GM19240 (cell line): Measurements from ENCODE around the gene ZNF385B.
"Not testable (repeated sequence)": the region's sequence is repeated elsewhere in the genome, so short reads cannot be mapped to it uniquely, and the experiment has no call there.

Experiments
- DNase-seq: peaks from one replicate; pipeline ENCODE4 v3.0.0; 2011; ENCODE audit warnings: low spot score; ENCODE audit not compliant: insufficient read length

ZNF385B gene

GRCh38 chr2:179636100-179636980 lies 225.1 kb downstream of the ZNF385B start:
- no peak for DNase-seq

DNA sequence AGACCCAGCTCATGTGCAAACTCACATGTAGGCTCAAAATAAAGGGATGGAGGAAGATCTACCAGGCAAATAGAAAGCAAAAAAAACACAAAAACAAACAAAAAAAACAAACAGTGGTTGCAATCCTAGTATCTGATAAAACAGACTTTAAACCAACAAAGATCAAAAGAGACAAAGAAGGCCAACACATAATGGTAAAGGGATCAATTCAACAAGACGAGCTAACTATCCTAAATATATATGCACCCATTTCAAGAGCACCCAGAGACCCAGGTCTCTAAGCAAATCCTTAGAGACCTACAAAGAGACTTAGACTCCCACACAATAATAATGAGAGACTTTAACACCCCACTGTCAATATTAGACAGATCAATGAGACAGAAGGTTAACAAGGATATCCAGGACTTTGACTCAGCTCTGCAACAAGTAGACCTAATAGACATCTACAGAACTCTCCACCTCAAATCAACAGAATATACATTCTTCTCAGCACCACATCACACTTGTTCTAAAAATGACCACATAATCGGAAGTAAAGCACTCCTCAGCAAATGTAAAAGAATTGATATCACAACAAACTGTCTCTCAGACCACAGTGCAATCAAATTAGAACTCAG lies 229.5 kb downstream of the ZNF385B start:
- not testable (repeated sequence) for DNase-seq

DNA sequence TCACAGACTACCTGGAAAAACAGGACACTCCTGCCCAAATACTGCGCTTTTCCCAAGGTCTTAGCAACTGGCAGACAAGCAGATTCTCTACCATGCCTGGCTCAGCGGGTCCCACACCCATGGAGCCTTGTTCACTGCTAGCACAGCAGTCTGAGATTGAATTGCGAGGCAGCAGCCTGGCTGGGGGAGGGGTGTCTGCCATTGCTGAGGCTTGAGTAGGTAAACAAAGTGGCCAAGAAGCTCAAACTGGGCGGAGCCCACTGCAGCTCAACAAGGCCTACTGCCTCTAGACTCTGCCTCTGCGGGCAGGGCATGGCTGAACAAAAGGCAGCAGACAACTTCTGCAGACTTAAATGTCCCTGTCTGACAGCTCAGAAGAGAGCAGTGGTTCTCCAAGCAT lies 231.6 kb downstream of the ZNF385B start:
- DNase-seq, result not testable (repeated sequence)

GRCh38 chr2:179626261-179626660 lies 235.2 kb downstream of the ZNF385B start:
- no peak for DNase-seq

DNA sequence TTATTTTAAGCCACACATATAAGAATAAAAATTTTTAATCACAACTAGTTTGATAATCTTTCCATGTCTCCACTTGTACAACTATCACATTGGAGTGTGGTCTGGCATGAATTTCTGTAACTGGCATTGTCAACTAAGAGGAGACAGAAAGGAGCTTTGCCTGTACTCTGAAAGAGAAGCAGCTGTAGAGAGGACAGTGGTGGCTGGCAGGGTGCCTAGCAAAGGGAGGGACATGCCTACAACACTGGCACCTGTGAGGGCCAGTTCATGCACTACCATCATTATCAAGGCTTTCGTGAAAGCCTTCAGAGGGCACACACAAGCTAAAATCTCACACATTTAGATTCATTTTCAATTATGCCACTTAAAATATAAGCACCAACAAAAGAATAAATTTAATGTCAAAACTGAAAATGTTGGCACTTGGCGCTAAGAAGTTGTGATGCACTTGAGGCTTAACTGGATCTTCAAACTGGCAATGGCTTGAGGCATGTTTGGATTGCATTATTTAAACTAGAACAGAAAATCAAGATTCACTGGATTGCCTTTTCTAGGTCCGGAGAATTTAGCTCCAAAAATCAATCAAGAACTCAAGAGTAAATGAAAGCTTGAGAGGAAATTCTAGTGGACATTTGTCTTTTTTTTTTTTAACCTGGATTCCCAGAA lies 238.6 kb downstream of the ZNF385B start:
- DNase-seq, result no peak

GRCh38 chr2:179622112-179622511 lies 239.3 kb downstream of the ZNF385B start:
- DNase-seq, result no peak

- DNase-seq, result no peak
These were observed 241.4 kb downstream of the ZNF385B start for GRCh38 chr2:179619947-179620467.

GRCh38 chr2:179614121-179614520 lies 247.3 kb downstream of the ZNF385B start:
- no peak for DNase-seq

DNA sequence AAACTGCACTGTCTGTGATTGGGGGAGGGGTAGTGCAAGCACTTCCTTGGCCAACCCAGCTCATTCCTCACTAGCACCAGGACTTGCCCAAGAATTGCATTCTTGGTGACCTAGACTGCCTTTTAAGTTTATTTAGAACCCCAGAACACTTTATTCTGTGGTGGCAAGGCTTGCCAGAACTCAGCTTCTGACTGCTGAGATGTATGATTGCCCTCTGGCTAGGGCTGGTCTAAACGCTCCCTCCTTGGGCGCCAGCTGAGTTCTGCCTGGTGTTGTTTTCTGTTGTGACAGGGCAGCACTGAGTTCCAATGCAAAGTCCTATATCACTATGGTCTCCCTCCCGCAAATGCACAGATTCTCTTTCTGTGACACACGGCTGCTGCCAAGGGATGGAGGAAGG lies 247.7 kb downstream of the ZNF385B start:
- DNase-seq, result no peak

DNA sequence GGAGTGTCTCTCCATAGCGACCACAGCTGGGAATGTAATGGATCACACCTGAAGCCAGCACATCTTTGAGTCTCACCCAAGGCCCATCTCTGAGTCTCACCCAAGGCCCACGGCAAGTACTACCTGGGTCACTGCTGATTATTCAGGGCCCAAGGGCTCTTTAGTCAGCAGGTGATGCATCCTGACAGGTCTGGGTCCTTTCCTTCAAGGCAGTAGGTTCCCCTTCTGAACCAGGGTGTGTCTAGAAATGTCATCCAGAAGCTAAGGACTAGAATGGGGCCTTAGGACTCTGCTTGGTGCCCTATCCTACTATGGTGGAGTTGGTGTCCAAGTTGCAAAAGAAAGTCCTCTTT lies 248.1 kb downstream of the ZNF385B start:
- DNase-seq, result no peak

DNA sequence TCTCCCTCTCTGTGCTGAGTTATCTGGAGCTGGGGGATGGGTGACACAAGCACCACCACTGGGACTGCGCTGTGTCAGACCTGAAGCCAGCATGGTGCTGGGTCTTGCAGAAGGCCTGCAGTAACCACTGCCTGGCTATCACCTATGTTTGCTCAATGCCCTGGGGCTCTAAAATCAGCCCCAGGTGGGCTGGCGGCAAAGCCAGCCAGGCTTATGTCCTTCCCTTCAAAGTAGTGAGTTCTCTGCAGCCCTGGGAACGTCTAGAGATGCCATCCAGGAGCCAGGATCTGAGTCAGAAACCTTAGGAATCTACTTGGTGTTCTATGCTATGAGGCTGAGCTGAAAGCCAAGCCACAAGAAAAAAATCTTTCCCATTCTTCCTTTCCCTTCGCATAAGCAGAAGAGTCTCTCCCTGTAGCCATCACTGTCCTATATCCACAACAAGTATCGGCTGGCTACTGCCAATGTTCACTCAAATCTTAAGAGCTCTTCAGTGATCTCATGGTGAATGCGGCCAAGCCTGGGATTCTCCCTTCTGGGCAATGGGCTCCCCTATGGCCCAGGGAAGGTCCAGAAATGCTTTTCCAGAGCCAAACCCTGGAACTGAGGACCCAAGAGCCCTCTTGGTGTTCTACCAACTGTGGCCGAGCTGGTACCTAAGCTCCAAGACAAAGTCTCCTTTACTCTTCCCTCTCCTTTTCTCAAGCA lies 248.7 kb downstream of the ZNF385B start:
- DNase-seq, result no peak

DNA sequence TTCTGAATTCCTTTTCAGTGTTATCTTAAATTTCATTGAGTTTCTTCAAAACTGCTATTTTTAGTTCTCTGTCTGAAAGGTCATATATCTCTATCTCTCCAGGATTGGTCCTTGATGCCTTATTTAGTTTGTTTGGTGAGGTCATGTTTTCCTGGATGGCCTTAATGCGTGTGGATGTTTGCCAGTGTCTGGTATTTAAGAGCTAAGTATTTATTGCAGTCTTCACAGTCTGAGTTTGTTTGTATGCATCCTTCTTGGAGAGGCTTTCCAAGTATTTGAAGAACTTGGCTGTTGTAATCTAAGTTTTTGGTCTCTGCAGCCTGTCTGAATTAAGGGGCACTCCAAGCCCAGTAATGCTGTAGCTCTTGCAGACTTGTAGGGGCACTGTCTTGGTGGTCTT lies 249.3 kb downstream of the ZNF385B start:
- DNase-seq, result no peak

DNA sequence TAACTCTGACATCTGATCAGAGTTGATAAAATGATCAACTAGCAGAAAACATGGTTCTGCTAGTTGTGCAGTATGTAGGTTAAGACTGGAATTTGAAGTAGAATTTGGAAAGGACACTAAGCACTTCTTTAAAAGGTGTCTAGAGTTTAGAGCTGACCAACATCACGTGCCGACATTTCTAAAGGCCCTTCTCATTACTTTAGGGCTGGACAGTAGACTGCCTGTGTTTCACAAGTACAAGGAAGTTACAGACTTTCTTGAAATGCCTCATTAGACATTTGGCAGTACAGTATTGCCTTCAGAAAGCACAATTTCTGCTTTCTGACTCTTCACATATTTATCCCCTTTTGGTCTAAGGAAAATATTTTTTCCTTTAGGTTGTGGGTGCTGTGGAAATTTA lies 255.3 kb downstream of the ZNF385B start:
- DNase-seq, result no peak

DNA sequence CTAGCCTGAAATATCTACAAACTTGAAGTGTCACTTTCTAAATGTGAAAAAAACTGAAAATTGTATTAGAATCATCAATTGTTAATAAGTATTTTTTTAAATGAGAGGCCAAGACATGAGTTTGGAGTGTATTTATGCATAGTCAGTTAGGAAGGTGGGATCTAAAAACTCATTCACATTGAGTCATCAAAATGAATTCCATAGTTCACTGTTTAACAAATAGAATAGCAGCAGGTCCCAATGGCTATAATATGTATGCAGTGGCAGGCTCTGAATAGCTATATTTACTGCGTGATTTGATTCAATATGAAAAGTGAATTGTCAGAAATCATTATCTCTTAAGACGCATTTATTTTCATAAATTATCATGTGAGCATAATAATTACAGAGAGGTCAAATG lies 256.1 kb downstream of the ZNF385B start:
- DNase-seq, result no peak

DNA sequence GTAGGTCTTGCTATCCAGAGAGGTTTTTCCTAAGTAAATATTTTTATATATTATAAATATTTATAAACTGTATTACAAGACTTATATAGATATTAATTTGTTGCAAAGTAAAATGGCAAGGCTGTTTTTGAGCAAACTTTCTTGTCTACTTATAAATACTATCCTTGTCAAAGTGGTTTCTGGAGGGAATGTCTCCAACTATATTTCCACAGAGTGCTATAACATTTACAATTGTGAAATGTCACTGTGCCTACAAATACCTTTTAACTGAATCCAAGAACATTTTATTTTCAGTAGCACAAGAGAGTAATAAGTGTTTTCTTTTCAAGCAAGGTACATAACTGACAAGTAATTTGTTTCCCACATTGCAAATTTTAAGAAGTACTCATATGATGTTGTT lies 256.8 kb downstream of the ZNF385B start:
- DNase-seq, result no peak

DNA sequence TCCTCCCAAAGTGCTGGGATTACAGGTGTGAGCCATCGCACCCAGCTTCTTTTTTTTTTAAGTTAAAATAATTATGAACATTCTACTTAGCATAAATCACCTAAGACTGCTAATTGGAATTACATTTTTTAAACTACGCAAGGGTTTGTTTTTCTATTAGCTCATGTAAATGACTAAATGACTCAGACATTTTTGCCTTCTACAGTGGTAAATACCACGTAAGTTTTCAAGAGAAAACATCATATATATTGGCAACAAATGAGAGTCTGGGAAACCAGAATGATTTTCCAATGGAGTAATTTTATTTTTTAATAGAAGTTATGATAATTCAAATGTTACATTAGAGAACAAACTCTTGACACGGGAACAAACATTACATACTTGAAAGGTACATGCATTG lies 259.0 kb downstream of the ZNF385B start:
- no peak for DNase-seq

GRCh38 chr2:179596018-179596417 lies 265.4 kb downstream of the ZNF385B start:
- no peak for DNase-seq

- no peak for DNase-seq
These were observed 266.1 kb downstream of the ZNF385B start for GRCh38 chr2:179595284-179595683.

- no peak for DNase-seq
These were observed 266.9 kb downstream of the ZNF385B start for GRCh38 chr2:179594268-179595112.

DNA sequence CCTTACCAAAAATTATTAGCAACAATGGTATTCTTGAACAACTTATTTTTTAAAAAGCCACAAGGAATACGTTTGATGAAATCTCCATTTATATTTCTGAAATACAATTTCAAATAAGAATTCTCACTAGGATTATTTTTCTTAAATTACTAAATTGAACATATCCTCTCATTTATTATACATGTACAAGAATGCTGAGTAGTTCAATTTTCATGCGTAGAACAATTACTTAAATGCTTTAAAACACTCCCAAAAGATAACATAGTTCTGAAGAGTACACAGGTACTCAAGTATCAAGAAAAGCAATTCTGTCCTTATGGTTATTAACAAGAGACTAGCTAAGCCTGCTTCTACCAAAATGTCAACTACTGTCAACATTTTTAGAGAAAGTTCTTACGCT lies 268.1 kb downstream of the ZNF385B start:
- DNase-seq, result no peak
